Loucy (cell line): ENCODE data around the gene UNG.
"Not testable (repeated sequence)": the region's sequence is repeated elsewhere in the genome, so short reads cannot be mapped to it uniquely, and the experiment has no call there.

Source experiments
- CTCF ChIP-seq: fragments of 200-600 bp; sonication (generic); conservative IDR thresholded peaks from 2 replicates; pipeline ENCODE4 v1.5.1; 2014; ENCODE audit warnings: mild to moderate bottlenecking, antibody characterized with exemption, low read length
- EZH2phosphoT487 ChIP-seq: fragments of 200-600 bp; IDR thresholded peaks from 2 replicates; pipeline ENCODE4 v1.6.1; 2018; ENCODE audit warnings: antibody characterized with exemption, mild to moderate bottlenecking, moderate library complexity, borderline replicate concordance

- TF ChIP-seq EZH2phosphoT487, CTCF: not testable (repeated sequence)
Measured at GRCh38 chr12:109048706-109049105, 48.7 kb upstream of the UNG start.
